GM21737 (cell line): ENCODE data around the gene SPOCK2.

Experiments
- ATAC-seq: cut with Tn5 transposase; IDR thresholded peaks from one replicate; pipeline ENCODE4 v1.9.1; 2021; ENCODE audit warnings: mild to moderate bottlenecking, moderate library complexity; ENCODE audit not compliant: unreplicated experiment

Gene SPOCK2

GRCh38 chr10:72074574-72075375 lies 13.6 kb downstream of the SPOCK2 start:
- no peak for ATAC-seq

GRCh38 chr10:72073708-72074573 lies 14.4 kb downstream of the SPOCK2 start:
- no peak for ATAC-seq

GRCh38 chr10:72072639-72073038 lies 15.7 kb downstream of the SPOCK2 start:
- ATAC-seq, result no peak

DNA sequence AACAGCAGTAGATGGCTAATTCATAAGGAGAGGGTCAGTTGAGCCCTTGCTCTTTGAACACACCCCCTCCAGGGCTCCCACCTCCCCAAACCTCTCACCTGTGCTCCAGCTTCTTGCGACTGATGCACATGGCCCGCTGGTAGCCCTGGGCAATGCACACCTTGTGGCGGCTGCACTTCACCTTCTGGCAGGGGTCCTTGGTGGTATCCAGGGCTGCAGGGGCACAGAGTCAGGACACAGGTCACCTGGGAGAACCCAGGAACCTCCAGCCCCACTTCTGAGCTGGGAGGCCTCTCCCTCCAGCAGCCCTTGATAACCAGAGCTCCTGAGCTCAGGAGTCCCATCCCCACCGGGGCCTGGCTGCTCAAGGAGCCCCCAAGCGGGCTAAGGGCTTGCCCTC lies 16.3 kb downstream of the SPOCK2 start:
- no peak for ATAC-seq

DNA sequence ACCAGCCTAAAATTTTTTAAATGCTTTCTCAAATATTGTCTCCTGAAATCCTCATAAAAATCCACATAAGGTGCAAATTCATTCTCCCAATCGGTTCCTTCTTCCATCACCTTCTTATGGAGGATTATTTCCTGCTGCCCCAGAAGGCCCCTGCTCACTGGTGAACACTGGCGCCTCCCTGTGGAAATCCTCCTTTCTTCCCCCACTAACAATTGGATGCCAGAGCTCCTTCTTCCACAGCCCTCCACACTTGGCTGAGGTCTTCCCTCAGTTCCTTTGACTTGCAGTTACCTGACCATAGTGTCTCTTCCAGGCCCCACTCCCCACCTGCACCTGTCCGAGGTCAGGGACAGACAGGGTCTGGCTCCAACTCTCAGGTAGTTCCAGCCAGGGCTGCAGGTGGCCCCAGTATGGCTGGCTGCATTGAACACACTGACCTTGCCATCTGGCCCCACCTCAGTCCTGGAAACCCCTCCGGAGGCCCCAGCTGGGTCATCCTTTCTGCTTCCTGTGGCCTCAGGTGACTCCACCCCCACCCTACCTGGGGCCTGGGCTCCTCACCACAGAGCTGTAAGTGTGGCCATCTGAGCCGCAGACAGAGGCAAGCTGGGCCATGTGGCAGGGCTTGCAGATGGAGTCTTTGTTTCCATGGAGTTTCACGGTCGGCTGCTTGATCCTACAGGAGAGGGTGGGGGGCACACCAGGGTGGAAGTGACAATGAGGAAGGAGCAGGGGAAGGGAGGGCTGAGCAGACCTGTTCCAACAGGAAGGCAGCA lies 18.4 kb downstream of the SPOCK2 start:
- no peak for ATAC-seq

GRCh38 chr10:72068901-72069446 lies 19.4 kb downstream of the SPOCK2 start:
- ATAC-seq, result no peak

GRCh38 chr10:72068126-72068765 lies 20.1 kb downstream of the SPOCK2 start:
- ATAC-seq, result no peak

DNA sequence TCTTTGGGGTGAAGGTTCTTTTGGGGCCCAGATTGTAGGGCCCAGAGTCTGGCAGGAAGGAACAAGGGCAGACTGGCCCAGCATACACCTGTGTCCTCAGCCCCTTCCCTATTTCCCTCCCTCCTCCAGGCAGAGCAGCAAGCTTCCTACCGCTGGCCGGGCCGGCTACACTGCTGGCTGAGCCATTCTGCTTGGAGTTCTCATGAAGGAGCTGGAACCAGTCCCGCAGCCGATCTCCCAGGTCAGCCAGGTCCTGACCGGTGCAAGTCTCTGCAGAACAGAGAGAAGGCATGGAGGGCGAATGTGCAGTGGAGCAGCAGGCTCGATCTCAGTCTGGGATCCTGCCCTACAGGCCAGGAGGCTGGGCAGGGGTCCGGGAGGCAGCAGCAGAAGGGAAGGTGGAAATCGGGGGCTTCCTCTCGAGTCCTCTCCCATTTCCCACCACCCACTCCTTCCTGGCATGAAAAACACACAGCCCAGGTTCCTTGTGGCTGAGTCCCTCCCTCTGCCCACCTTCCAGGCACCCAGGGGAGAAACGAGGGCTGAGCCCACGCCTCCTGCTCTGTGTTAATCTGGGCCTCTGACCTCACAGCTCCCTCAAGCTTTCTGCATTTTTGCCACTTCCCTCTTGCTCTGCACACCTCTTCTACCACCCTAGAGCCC lies 20.8 kb downstream of the SPOCK2 start:
- no peak for ATAC-seq

DNA sequence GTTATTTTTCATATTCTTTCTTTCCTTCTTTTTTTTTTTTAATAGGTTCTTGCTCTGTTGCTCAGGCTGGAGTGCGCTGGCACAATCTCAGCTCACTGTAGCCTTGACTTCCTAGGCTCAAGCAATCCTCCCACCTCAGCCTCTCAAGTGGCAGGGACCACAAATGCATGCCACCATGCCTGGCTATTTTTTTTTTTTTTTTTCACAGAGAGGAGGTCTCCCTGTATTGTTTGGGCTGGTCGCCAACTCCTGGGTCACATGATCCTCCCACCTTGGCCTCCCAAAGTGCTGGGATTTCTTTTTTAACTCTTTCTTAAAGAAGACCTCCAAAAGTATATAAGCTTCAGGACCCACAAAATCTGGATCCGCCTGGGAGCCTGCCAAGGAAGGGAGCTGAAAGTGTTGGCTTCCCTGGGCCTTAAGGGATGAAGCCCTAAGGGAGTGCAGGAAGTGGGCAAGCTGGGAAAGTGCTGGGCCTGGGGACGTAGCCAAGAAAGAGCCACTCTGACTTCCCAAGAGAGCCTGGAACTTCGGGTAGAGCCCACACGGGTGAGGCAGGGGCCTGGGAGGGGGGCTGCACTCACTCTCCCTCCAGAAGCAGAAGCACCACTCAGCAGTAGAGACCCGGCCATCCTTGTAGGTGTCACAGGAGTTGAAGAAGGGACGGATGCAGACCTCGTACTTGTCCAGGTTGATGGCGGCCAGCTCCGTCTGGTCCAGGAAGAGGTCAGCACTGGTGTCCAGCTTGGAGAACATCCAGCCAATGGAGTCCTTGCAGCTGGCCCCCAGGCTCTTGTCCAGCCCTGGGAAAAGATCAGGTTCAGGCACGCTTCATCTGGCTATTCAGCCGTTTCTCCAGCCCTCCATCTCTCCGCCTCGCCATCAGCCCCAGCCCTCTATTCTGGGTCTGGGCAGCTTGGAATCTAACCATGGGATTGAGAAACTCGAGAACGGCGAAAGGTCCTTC lies 21.8 kb downstream of the SPOCK2 start:
- ATAC-seq, result no peak

- no peak for ATAC-seq
Measured at GRCh38 chr10:72065439-72066025, 22.8 kb downstream of the SPOCK2 start.

DNA sequence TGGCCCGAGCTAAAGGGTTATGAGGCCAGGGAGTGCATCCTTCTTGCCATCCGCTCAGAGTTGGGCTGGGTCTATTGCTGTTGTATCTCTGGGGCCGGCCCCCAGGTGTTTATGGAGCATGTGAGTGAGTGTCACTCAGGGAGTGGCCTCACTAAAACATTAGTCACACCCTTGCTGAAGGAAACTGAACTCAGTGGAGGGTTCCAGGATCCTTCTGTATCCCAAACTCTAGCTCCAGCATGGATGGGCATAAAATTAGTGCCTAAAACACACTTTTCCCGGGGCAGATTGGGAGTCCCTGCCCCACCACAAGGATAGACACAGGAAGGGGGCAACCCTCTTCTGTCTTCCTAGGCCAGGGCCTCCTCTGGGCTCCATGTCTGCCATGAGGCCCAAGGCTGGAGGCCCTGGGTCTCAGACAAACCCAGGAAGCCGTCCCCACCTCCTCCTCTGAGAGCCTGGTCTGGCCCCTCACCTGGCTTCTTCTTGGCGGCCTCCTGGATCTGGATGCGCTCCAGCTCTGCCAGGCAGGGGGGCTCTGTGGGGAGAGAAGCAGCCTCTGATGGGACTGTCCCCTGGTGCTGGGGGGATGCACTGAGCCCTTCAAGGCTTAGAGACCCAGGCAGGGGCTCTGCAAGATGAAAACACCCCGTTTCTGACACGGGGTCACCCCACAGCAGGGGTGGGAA lies 24.5 kb downstream of the SPOCK2 start:
- no peak for ATAC-seq

GRCh38 chr10:72062832-72063702 lies 25.3 kb downstream of the SPOCK2 start:
- ATAC-seq, result no peak

- no peak for ATAC-seq
Measured at GRCh38 chr10:72062382-72062781, 26.0 kb downstream of the SPOCK2 start.

- no peak for ATAC-seq
Measured at GRCh38 chr10:72061930-72062329, 26.4 kb downstream of the SPOCK2 start.

DNA sequence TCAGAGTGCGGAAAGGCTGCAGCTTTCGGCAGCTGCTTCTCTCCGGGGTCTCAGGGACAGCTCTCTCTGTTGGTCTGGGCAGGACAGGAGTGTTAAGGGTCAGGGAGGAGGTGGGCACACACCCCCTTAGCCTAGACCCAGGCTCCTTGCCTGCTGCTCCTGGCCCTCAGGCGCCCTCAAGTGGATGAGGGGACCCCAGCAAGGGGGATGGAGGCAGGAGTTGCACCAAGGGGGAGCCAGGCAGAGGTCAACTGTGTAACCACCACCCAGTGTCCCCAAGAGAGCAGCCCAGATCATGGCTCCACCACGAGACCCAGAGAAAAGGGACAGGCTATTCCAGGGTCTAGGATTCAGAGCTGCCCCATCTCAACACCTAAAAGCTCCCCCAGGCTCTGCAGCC lies 26.9 kb downstream of the SPOCK2 start:
- no peak for ATAC-seq

DNA sequence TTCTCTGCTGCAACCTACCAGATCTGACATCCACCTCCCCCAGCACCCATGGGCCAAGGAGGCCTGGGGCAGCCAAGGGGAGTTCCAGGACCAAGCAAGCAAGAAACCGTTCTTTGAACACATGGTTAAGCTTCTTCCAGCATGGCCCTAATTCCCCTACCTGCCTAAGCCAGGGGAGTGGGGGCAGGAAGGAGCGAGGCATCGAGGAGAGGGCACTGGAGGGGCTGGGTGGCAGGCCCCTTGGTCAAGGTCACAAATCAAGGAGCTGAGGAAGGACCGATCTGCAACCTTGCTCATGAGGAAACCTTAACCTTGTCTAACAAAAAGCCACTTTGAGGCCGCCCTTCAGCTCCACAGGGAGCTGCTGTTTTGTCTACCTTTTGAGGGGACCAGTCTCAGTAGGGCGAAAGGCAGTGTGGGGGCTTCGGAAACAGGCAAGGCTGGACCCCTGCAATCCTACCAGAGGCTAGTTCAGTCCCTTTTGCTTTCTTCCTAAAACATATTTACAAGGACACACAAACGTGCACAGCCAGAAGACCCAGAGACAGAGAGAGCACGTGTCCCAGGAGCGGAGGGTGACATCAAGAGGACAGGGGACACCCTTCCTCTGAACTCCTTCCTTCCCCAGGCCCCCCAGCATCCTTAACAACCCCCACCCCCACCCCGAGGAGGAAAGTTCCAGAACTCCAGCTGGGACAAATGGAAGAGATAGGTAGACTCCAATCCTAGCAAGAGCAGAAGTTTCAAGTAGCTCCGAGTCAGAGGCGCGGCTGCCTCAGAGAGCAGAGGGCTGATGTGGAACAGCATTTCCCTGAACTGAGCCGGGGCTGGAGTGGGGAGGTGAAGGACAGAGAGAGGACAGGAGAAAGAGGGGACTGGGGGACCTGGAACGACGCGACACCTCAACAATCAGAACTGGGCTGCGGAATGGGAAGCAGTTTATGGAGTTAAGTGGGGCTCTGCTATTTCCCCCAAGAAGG lies 28.2 kb downstream of the SPOCK2 start:
- ATAC-seq, result no peak
